Measurements from ENCODE around the gene TGM1. TPM values are rescaled to one million over a fixed set of nuclear protein-coding genes. Genes with fewer than 3 reads are reported as not detected.

The TGM1 gene
- total and polyA plus RNA-seq, 10 of the 15 experiments (the other 5 are each of a cell fraction or from before 2014, with no cell fraction given): 0.05 to 5.9 (median 1.8) TPM

GRCh38 chr14:24304019-24304387 lies 41.0 kb upstream of the TGM1 start:
- no peak for DNase-seq (ENCODE audit: low read depth, low spot score)
- ATAC-seq: no peak
- WGBS (ENCODE audit: insufficient coverage, insufficient replicate concordance, low lambda C conversion rate, missing lambda C conversion rate): 97% methylated on average over 10 of the region's 11 CpGs
- no peak for TF ChIP-seq RUNX3 (IDR thresholded peaks at IDR 0.05; ENCODE audit: low read length)
- no peak for TF ChIP-seq ATF7 (IDR thresholded peaks at IDR 0.05; ENCODE audit: low read depth)
- TF ChIP-seq BMI1 (IDR thresholded peaks at IDR 0.05; ENCODE audit: borderline replicate concordance): no peak
- TF ChIP-seq, protein P1, sequence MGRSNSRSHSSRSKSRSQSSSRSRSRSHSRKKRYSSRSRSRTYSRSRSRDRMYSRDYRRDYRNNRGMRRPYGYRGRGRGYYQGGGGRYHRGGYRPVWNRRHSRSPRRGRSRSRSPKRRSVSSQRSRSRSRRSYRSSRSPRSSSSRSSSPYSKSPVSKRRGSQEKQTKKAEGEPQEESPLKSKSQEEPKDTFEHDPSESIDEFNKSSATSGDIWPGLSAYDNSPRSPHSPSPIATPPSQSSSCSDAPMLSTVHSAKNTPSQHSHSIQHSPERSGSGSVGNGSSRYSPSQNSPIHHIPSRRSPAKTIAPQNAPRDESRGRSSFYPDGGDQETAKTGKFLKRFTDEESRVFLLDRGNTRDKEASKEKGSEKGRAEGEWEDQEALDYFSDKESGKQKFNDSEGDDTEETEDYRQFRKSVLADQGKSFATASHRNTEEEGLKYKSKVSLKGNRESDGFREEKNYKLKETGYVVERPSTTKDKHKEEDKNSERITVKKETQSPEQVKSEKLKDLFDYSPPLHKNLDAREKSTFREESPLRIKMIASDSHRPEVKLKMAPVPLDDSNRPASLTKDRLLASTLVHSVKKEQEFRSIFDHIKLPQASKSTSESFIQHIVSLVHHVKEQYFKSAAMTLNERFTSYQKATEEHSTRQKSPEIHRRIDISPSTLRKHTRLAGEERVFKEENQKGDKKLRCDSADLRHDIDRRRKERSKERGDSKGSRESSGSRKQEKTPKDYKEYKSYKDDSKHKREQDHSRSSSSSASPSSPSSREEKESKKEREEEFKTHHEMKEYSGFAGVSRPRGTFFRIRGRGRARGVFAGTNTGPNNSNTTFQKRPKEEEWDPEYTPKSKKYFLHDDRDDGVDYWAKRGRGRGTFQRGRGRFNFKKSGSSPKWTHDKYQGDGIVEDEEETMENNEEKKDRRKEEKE (IDR thresholded peaks at IDR 0.05): no peak
- TF ChIP-seq ZBTB33 (IDR thresholded peaks at IDR 0.05): no peak
- TF ChIP-seq SKIL (IDR thresholded peaks at IDR 0.05; ENCODE audit: low read depth, poor library complexity, severe bottlenecking): no peak
- ChIA-PET SMC1A (ENCODE audit: uncharacterized antibody, unreplicated experiment) (interaction anchor here (10.1 kb wide), 1 partner anchor 60 kb away, joined by 201 read pairs; the partner anchor contains the start of gene TINF2), RAD21 (ENCODE audit: unreplicated experiment) (no interaction called here), POLR2A (no interaction called here), CTCF (interaction anchor here (1.0 kb wide), 1 partner anchor 62 kb away, joined by 3 read pairs; the partner anchor contains the start of gene TINF2)
- peaks cover 16 to 32% of the 10 kb centered on the region in 2 experiments for H3K36me3 ChIP-seq (ENCODE audit: control insufficient read depth in 2 of 2, insufficient read depth in 2 of 2, low read length in 1 of 2)
- no peaks in the 10 kb centered on the region for H4K20me1 ChIP-seq (ENCODE audit: control insufficient read depth, insufficient read depth)
- no peaks in the 10 kb centered on the region for H3K27me3 ChIP-seq (replicated peaks in 1 of 2; ENCODE audit: control insufficient read depth in 2 of 2, insufficient read depth in 2 of 2, low read length in 1 of 2)
- H3K4me2 ChIP-seq (ENCODE audit: control insufficient read depth, insufficient read depth): no peak overlapping the region
- H3K4me3 ChIP-seq: no peak overlapping the region
- FAIRE-seq: no peak
- H3K4me1 ChIP-seq (ENCODE audit: control insufficient read depth, insufficient read depth, low read length): peaks cover 10% of the 10 kb centered on the region
- intact Hi-C loops (cut with micrococcal nuclease; ENCODE audit: unreplicated experiment) (no loop called here), in situ Hi-C loops (cut with MboI) (no loop called here)
- H2AFZ ChIP-seq (ENCODE audit: control insufficient read depth, low read depth, low read length): no peak overlapping the region
- H3K9me3 ChIP-seq (replicated peaks; ENCODE audit: control insufficient read depth, insufficient read depth, low read length): no peaks in the 10 kb centered on the region
- no peak overlapping the region for H3K27ac ChIP-seq (ENCODE audit: control insufficient read depth, insufficient read depth)
- no peak overlapping the region for H3K9ac ChIP-seq (ENCODE audit: control insufficient read depth, insufficient read depth, low read length)
- H3K79me2 ChIP-seq (ENCODE audit: control insufficient read depth, insufficient read depth, low read length): peaks cover 22% of the 10 kb centered on the region
- no TSS peak for BruUV-seq (replicated peaks)
